WTC11 (cell line): ENCODE measurements around the gene ECM2. TPM values are rescaled to one million over a fixed set of nuclear protein-coding genes. Genes with fewer than 3 reads are reported as not detected.

Source experiments
- ATAC-seq: fragments of 200-7000 bp; cut with Tn5 transposase; 2 replicates; pipeline ENCODE4 v1.10.0; 2021; ENCODE audit warnings: mild to moderate bottlenecking, moderate library complexity
- CTCF ChIA-PET: fragments of 300-600 bp; sonication (Branson Sonifier 250); formaldehyde crosslinking; loops from one replicate; lab custom pipeline; 2021; ENCODE audit warnings: antibody characterized with exemption; lab: Charles Lee
- POLR2A ChIA-PET: fragments of 350-600 bp; sonication (Branson Sonifier 250); formaldehyde crosslinking; loops from one replicate; lab custom pipeline; 2021; ENCODE audit warnings: antibody characterized with exemption; lab: Charles Lee
- DNase-seq: peaks from one replicate; pipeline ENCODE4 v3.0.0; 2021; ENCODE audit warnings: low spot score
- H3K27ac Mint-ChIP-seq: 2 replicates; pipeline ENCODE4 v1.8.0; 2021; ENCODE audit warnings: mixed read lengths
- H3K27me3 Mint-ChIP-seq: 2 replicates; pipeline ENCODE4 v1.8.0; 2021; ENCODE audit warnings: low read depth, mild to moderate bottlenecking, moderate library complexity, mixed read lengths
- H3K36me3 Mint-ChIP-seq: 2 replicates; pipeline ENCODE4 v1.8.0; 2021; ENCODE audit warnings: mixed read lengths
- H3K4me1 Mint-ChIP-seq: 2 replicates; pipeline ENCODE4 v1.8.0; 2022; ENCODE audit warnings: mixed read lengths
- H3K4me3 Mint-ChIP-seq: 2 replicates; pipeline ENCODE4 v1.8.0; 2021; ENCODE audit warnings: mild to moderate bottlenecking, moderate library complexity, mixed read lengths
- H3K9me3 Mint-ChIP-seq: 2 replicates; pipeline ENCODE4 v1.8.0; 2021; ENCODE audit warnings: mixed read lengths
- CBFB ChIP-seq: sonication (generic); formaldehyde crosslinking; IDR thresholded peaks from 2 replicates; pipeline ENCODE4 v1.8.1; 2022; ENCODE audit warnings: mild to moderate bottlenecking, low read depth, missing genetic modification reagents
- ELF4 ChIP-seq: sonication (generic); formaldehyde crosslinking; IDR thresholded peaks from 2 replicates; pipeline ENCODE4 v1.8.1; 2022; ENCODE audit warnings: low read depth, mild to moderate bottlenecking, moderate library complexity, missing genetic modification reagents
- ESRRA ChIP-seq: sonication (generic); formaldehyde crosslinking; IDR thresholded peaks from 2 replicates; pipeline ENCODE4 v1.8.1; 2022; ENCODE audit warnings: mild to moderate bottlenecking, missing genetic modification reagents, borderline replicate concordance
- ETV6 ChIP-seq: sonication (generic); formaldehyde crosslinking; IDR thresholded peaks from 2 replicates; pipeline ENCODE4 v1.8.1; 2022; ENCODE audit warnings: mild to moderate bottlenecking, missing genetic modification reagents
- FOXJ3 ChIP-seq: sonication (generic); formaldehyde crosslinking; IDR thresholded peaks from 2 replicates; pipeline ENCODE4 v1.9.0; 2021; ENCODE audit warnings: missing genetic modification reagents, mild to moderate bottlenecking, borderline replicate concordance
- FOXP1 ChIP-seq: sonication (generic); formaldehyde crosslinking; IDR thresholded peaks from 2 replicates; pipeline ENCODE4 v1.8.0; 2022; ENCODE audit warnings: missing genetic modification reagents, mild to moderate bottlenecking, moderate library complexity, borderline replicate concordance
- HMGA2 ChIP-seq: fragments of 250-450 bp; sonication (Bioruptor Pico); IDR thresholded peaks from 2 replicates; pipeline ENCODE4 v1.4.0; 2021; ENCODE audit warnings: mild to moderate bottlenecking, moderate library complexity
- NFE2L1 ChIP-seq: sonication (generic); formaldehyde crosslinking; IDR thresholded peaks from 2 replicates; pipeline ENCODE4 v1.8.1; 2023; ENCODE audit warnings: missing genetic modification reagents
- NR3C1 ChIP-seq: sonication (generic); formaldehyde crosslinking; conservative IDR thresholded peaks from 2 replicates; pipeline ENCODE4 v1.8.1; 2023; ENCODE audit warnings: low read depth, mild to moderate bottlenecking, missing genetic modification reagents
- SMAD4 ChIP-seq: sonication (generic); formaldehyde crosslinking; IDR thresholded peaks from 2 replicates; pipeline ENCODE4 v1.8.0; 2022; ENCODE audit warnings: mild to moderate bottlenecking, missing genetic modification reagents
- TEAD4 ChIP-seq: sonication (generic); formaldehyde crosslinking; IDR thresholded peaks from 2 replicates; pipeline ENCODE4 v1.8.0; 2022; ENCODE audit warnings: mild to moderate bottlenecking, missing genetic modification reagents
- TP53 ChIP-seq: sonication (generic); formaldehyde crosslinking; IDR thresholded peaks from 2 replicates; pipeline ENCODE4 v1.8.1; 2023; ENCODE audit warnings: mild to moderate bottlenecking, missing genetic modification reagents
- ZNF232 ChIP-seq: sonication (generic); formaldehyde crosslinking; IDR thresholded peaks from 2 replicates; pipeline ENCODE4 v1.8.0; 2022; ENCODE audit warnings: mild to moderate bottlenecking, missing genetic modification reagents
- ZNF263 ChIP-seq: sonication (generic); formaldehyde crosslinking; IDR thresholded peaks from 2 replicates; pipeline ENCODE4 v1.8.1; 2022; ENCODE audit warnings: low read depth, mild to moderate bottlenecking, moderate library complexity, missing genetic modification reagents
- ZNF396 ChIP-seq: fragments of 250-450 bp; sonication (Bioruptor Pico); IDR thresholded peaks from 2 replicates; pipeline ENCODE4 v1.8.0; 2021; ENCODE audit warnings: mild to moderate bottlenecking, moderate library complexity, borderline replicate concordance
- ZNF416 ChIP-seq: fragments of 250-450 bp; sonication (Bioruptor Pico); IDR thresholded peaks from 2 replicates; pipeline ENCODE4 v1.9.0; 2021; ENCODE audit warnings: mild to moderate bottlenecking, inconsistent platforms
- total RNA-seq: library from RNA; stranded (reverse); gene quantifications from 3 replicates; pipeline ENCODE4 v1.2.3, GENCODE V29; 2021
- TF ChIP-seq, protein P1 (sequence below): sonication (generic); formaldehyde crosslinking; conservative IDR thresholded peaks from 2 replicates; pipeline ENCODE4 v1.8.1; 2022; ENCODE audit warnings: mild to moderate bottlenecking, missing genetic modification reagents
- TF ChIP-seq, protein P2 (sequence below): sonication (generic); formaldehyde crosslinking; IDR thresholded peaks from 2 replicates; pipeline ENCODE4 v1.8.0; 2022; ENCODE audit warnings: mild to moderate bottlenecking, missing genetic modification reagents
- TF ChIP-seq, protein P3 (sequence below): sonication (generic); formaldehyde crosslinking; IDR thresholded peaks from 2 replicates; pipeline ENCODE4 v1.8.1; 2023; ENCODE audit warnings: mild to moderate bottlenecking, missing genetic modification reagents
- TF ChIP-seq, protein P4 (sequence below): sonication (generic); formaldehyde crosslinking; IDR thresholded peaks from 2 replicates; pipeline ENCODE4 v1.8.1; 2023; ENCODE audit warnings: mild to moderate bottlenecking, missing genetic modification reagents
- TF ChIP-seq, protein P5 (sequence below): sonication (generic); formaldehyde crosslinking; IDR thresholded peaks from 2 replicates; pipeline ENCODE4 v1.8.0; 2022; ENCODE audit warnings: mild to moderate bottlenecking, missing genetic modification reagents

The ECM2 gene
- total RNA-seq, 1 experiment from 2014 or later = not detected

DNA sequence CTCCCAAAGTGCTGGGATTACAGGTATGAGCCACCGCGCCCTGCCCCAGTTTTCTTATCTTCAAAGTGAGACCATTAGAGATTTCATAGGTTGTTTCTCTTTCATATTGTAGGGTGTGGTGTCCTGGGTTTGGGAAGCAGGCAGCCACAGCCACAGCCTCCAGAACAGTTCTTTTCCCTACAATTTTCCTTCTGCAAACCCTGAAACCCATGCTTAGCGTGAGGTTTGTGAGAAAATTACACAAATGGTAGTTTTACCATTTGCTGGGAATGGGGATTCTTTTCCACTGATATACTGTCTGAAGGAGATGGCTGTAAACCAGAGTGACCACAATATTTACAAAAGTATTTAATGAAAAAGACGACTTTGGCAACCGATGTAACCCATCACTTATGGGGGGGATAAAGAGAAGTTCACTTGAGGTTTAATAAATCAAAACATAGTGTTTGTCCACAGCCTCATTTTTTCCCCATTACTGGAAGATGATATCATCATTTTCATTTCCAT lies 26.7 kb upstream of the ECM2 start (continued):
- TF ChIP-seq FOXP1 (CRISPR knock-in tag) = no peak
- TF ChIP-seq, protein P1, sequence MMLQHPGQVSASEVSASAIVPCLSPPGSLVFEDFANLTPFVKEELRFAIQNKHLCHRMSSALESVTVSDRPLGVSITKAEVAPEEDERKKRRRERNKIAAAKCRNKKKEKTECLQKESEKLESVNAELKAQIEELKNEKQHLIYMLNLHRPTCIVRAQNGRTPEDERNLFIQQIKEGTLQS (CRISPR knock-in tag) = no peak
- no peak for TF ChIP-seq TP53 (CRISPR knock-in tag)
- TF ChIP-seq TEAD4 (CRISPR knock-in tag) = no peak
- TF ChIP-seq HMGA2 = no peak
- no peak for TF ChIP-seq SMAD4 (CRISPR knock-in tag)
- no peak for TF ChIP-seq ESRRA

DNA sequence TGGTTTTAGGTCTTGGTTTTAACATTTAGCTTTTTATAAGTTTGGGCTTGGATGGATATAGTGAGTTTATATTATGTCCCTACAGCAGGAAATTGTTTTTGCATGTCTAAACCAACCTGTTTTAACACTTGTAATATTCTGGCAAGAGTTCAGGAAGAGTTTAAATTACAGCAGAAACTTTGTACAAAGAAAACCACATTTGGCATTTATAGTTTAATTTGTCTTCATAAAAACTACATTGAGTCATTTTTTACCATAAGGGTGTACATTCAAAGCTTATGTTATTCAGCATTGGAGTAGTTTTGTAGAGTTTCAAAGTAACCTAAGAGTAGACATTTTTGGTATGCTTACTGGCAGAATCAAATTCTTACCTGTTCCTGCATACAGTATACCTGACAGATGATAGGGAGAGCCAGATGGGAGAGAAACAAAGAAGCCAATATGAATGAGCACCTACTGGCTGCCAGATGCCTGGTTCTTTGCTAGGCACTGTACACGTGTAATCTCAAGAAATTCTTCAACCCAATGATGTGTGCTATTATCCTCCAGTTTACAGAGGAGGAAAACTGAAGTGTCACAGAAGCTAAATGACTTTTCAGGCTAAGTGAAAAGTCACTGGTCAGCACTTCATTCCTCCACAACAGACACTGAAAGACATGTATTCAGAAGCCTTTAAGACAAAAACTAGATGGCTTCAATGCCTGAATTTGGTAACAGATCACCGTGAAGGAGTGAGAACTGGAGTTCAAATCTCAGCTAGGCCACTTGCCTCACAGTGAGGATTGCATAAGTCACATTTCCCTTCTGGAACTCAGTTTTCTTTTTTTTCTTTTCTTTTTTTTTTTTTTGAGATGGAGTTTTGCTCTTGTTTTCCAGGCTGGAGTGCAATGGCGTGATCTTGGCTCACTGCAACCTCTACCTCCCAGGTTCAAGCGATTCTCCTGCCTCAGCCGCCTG lies 25.9 kb upstream of the ECM2 start:
- H3K27me3 Mint-ChIP-seq = no peaks in the 10 kb centered on the region
- no peak overlapping the region for H3K4me3 Mint-ChIP-seq
- ChIA-PET POLR2A (no interaction called here), CTCF (no interaction called here)
- TF ChIP-seq, protein P2, sequence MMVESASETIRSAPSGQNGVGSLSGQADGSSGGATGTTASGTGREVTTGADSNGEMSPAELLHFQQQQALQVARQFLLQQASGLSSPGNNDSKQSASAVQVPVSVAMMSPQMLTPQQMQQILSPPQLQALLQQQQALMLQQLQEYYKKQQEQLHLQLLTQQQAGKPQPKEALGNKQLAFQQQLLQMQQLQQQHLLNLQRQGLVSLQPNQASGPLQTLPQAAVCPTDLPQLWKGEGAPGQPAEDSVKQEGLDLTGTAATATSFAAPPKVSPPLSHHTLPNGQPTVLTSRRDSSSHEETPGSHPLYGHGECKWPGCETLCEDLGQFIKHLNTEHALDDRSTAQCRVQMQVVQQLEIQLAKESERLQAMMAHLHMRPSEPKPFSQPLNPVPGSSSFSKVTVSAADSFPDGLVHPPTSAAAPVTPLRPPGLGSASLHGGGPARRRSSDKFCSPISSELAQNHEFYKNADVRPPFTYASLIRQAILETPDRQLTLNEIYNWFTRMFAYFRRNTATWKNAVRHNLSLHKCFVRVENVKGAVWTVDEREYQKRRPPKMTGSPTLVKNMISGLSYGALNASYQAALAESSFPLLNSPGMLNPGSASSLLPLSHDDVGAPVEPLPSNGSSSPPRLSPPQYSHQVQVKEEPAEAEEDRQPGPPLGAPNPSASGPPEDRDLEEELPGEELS (CRISPR knock-in tag) = no peak
- TF ChIP-seq ZNF396 (CRISPR knock-in tag) (no peak), ZNF416 (CRISPR knock-in tag) (no peak), ELF4 (no peak), FOXJ3 (CRISPR knock-in tag) (no peak), NR3C1 (CRISPR knock-in tag) (no peak)
- TF ChIP-seq, protein P3, sequence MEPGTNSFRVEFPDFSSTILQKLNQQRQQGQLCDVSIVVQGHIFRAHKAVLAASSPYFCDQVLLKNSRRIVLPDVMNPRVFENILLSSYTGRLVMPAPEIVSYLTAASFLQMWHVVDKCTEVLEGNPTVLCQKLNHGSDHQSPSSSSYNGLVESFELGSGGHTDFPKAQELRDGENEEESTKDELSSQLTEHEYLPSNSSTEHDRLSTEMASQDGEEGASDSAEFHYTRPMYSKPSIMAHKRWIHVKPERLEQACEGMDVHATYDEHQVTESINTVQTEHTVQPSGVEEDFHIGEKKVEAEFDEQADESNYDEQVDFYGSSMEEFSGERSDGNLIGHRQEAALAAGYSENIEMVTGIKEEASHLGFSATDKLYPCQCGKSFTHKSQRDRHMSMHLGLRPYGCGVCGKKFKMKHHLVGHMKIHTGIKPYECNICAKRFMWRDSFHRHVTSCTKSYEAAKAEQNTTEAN (CRISPR knock-in tag) = no peak
- TF ChIP-seq, protein P4, sequence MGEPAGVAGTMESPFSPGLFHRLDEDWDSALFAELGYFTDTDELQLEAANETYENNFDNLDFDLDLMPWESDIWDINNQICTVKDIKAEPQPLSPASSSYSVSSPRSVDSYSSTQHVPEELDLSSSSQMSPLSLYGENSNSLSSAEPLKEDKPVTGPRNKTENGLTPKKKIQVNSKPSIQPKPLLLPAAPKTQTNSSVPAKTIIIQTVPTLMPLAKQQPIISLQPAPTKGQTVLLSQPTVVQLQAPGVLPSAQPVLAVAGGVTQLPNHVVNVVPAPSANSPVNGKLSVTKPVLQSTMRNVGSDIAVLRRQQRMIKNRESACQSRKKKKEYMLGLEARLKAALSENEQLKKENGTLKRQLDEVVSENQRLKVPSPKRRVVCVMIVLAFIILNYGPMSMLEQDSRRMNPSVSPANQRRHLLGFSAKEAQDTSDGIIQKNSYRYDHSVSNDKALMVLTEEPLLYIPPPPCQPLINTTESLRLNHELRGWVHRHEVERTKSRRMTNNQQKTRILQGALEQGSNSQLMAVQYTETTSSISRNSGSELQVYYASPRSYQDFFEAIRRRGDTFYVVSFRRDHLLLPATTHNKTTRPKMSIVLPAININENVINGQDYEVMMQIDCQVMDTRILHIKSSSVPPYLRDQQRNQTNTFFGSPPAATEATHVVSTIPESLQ (CRISPR knock-in tag) = no peak
- no peaks in the 10 kb centered on the region for H3K9me3 Mint-ChIP-seq
- peaks cover 27% of the 10 kb centered on the region for H3K4me1 Mint-ChIP-seq
- DNase-seq (no peak), ATAC-seq (no peak)
- no peak overlapping the region for H3K27ac Mint-ChIP-seq
- no peaks in the 10 kb centered on the region for H3K36me3 Mint-ChIP-seq

DNA sequence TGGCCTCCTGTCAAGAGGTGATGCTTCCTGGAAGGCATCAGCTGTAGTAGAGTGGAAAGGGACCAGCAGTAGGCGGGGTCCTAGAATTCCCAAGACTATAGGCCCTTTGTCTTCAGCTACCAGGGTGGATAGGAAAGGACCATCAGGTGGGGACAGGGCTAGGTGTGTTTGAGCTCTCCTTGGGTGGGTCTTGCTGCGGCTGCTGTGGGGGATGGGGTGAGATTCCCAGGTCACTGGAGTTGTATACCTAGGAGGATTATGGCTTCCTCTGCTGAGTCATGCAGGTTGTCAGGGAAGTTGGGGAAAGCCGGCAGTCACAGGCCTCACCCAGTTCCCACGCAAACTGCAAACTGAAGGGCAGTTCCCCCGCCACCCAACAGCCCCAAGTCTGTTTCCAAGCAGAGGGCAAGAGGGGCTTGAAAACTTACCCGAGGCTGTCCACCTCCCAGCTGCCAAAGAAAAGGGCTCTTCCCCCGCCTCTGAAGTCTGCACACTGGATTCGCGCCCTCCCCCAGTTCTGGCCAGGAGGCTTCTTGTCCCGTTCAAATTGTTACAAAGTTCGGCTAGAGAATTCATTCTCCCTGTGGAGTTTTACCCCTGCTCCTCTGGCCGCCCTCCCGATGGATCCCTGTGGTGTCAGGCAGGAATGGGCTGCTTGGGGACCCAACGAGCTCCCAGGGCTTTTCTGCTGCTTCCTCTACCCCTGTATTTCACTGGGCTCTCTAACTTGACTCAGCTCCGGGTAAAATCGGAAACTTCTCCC lies 23.0 kb upstream of the ECM2 start:
- H3K4me3 Mint-ChIP-seq = no peak overlapping the region
- no peaks in the 10 kb centered on the region for H3K9me3 Mint-ChIP-seq
- H3K36me3 Mint-ChIP-seq = no peaks in the 10 kb centered on the region
- ATAC-seq (no peak; the same call in 1 of the 2 replicates), DNase-seq (no peak)
- H3K27me3 Mint-ChIP-seq = no peaks in the 10 kb centered on the region
- CTCF ChIA-PET = interaction anchor here (1.2 kb wide), 1 partner anchor 57 kb away, joined by 5 read pairs; no protein-coding TSS in a partner anchor
- POLR2A ChIA-PET = no interaction called here
- H3K4me1 Mint-ChIP-seq = peaks cover 28% of the 10 kb centered on the region
- H3K27ac Mint-ChIP-seq = no peak overlapping the region
- TF ChIP-seq ZNF416 (CRISPR knock-in tag) (no peak), ZNF263 (CRISPR knock-in tag) (no peak), ESRRA (no peak), ZNF232 (CRISPR knock-in tag) (no peak), TP53 (CRISPR knock-in tag) (no peak), CBFB (CRISPR knock-in tag) (no peak), ETV6 (CRISPR knock-in tag) (no peak), NFE2L1 (CRISPR knock-in tag) (no peak)
- TF ChIP-seq, protein P1 (CRISPR knock-in tag) = no peak
- TF ChIP-seq, protein P5, sequence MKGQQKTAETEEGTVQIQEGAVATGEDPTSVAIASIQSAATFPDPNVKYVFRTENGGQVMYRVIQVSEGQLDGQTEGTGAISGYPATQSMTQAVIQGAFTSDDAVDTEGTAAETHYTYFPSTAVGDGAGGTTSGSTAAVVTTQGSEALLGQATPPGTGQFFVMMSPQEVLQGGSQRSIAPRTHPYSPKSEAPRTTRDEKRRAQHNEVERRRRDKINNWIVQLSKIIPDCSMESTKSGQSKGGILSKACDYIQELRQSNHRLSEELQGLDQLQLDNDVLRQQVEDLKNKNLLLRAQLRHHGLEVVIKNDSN (CRISPR knock-in tag) = no peak
